Measurements from ENCODE around the gene CHAC1. TPM values are rescaled to one million over a fixed set of nuclear protein-coding genes. Genes with fewer than 3 reads are reported as not detected.

CHAC1 gene
- total RNA-seq, 1 donor from 2014 or later, result 77.6 TPM

DNA sequence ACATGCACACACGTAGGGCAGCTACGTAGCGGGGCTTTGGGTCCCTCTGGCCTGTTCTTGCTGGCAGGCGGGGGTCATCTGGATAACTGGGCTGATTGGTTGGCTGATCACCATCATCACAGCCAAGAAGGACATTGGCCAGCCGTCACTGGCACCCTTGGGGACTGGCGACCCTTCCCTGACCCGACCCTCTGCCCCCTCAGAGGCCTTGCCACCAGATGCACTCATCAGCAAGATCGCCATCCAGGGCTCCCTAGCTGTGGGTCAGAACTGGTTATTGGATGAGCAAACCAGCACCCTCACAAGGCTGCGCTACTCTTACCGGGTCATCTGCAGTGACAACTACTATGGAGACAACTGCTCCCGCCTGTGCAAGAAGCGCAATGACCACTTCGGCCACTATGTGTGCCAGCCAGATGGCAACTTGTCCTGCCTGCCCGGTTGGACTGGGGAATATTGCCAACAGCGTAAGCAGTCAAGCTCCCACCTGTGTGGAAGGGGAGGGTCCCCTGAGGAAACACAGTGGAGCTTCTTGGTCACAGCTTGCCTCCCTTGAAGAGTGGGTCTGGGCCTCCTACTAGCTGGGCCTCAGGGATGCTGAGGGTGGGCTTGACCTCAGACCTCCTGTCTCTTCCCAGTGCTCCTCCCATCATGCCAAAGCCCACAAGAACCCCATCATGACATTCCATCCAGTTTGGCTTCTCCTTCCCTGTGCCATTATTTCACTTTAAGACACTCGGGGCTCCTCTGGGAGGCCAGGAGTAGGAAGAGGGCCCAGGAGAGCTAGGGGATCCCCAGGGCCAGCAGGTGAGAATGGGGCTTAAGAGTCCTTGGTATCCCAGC, 21.8 kb upstream of the CHAC1 start:
- peak overlapping the region; percentile 75 for H3K4me3 Mint-ChIP-seq (ENCODE audit: unreplicated experiment)
- no peaks in the 10 kb centered on the region for H3K9me3 Mint-ChIP-seq (ENCODE audit: low read depth)
- no peak for DNase-seq (ENCODE audit: low spot score)
- H3K36me3 Mint-ChIP-seq (ENCODE audit: low read depth), result no peaks in the 10 kb centered on the region
- TF ChIP-seq, protein P1, sequence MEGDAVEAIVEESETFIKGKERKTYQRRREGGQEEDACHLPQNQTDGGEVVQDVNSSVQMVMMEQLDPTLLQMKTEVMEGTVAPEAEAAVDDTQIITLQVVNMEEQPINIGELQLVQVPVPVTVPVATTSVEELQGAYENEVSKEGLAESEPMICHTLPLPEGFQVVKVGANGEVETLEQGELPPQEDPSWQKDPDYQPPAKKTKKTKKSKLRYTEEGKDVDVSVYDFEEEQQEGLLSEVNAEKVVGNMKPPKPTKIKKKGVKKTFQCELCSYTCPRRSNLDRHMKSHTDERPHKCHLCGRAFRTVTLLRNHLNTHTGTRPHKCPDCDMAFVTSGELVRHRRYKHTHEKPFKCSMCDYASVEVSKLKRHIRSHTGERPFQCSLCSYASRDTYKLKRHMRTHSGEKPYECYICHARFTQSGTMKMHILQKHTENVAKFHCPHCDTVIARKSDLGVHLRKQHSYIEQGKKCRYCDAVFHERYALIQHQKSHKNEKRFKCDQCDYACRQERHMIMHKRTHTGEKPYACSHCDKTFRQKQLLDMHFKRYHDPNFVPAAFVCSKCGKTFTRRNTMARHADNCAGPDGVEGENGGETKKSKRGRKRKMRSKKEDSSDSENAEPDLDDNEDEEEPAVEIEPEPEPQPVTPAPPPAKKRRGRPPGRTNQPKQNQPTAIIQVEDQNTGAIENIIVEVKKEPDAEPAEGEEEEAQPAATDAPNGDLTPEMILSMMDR (IDR thresholded peaks at IDR 0.05), result no peak
- H3K27ac Mint-ChIP-seq (ENCODE audit: unreplicated experiment), result no peak overlapping the region
- H3K27me3 Mint-ChIP-seq (ENCODE audit: low read depth), result peaks cover 28% of the 10 kb centered on the region
- peaks cover 33% of the 10 kb centered on the region for H3K4me1 Mint-ChIP-seq (ENCODE audit: low read depth)

DNA sequence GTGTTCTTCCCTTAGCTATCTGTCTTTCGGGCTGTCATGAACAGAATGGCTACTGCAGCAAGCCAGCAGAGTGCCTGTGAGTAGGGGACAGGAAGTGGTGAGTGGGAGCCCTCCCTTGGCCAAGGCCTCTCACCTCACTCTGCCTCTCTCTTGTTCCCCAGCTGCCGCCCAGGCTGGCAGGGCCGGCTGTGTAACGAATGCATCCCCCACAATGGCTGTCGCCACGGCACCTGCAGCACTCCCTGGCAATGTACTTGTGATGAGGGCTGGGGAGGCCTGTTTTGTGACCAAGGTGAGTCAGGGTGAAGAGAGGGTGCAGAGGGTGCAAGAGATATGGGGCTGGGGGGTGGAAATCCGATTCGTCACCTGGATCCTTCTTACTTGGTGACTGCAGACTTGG, 21.1 kb upstream of the CHAC1 start:
- TF ChIP-seq, protein P1 (IDR thresholded peaks at IDR 0.05), result no peak
- Mint-ChIP-seq H3K36me3 (ENCODE audit: low read depth) (no peaks in the 10 kb centered on the region), H3K27me3 (ENCODE audit: low read depth) (peaks cover 22% of the 10 kb centered on the region)

DNA sequence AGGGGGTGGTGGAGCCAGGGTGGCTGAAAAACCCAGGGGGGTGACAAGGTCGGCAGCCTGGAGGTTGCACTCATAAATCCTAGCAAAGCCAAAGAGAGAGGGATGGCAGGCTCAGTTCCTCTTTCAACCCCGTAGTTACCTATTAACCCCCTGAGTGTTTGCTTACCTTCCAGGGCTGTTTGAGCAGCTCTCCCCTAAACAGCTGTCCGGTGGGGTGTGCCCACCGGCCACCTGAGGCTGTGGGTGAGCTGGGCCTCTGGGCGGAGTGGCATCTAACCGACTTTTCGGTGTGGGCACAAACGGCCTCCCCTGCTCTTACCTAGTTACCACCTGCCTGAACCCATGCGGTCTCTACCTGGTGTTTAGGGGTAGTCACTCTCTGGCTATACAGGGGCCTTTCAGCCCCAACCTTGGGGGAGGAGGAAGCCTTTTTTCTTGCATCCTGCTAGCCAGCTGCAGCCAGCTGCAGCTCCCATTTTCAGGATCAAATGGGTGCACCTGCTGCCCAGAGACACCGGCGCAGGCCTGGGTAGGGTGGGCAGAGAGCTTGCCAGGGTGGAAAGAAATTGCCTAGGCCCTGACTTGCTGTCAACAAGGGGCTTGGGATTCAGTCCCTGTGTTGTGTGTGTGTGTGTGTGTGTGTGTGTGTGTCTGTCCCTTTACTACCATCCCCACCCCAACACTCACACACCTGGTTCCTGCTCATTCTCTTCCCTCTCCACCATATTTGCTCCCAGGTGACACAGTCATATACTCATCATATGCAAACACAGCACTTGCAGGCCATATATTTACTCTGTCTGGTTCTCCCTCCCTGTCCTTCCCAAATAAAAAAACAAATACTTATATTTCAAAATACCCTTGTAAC, 20.4 kb upstream of the CHAC1 start:
- H3K27ac Mint-ChIP-seq (ENCODE audit: unreplicated experiment), result no peak overlapping the region
- H3K4me1 Mint-ChIP-seq (ENCODE audit: low read depth), result peaks cover 35% of the 10 kb centered on the region
- H3K9me3 Mint-ChIP-seq (ENCODE audit: low read depth), result no peaks in the 10 kb centered on the region
- no peak overlapping the region for H3K4me3 Mint-ChIP-seq (ENCODE audit: unreplicated experiment)
- TF ChIP-seq, protein P1 (IDR thresholded peaks at IDR 0.05), result no peak
- no peak for DNase-seq (ENCODE audit: low spot score)
- peaks cover 20% of the 10 kb centered on the region for H3K27me3 Mint-ChIP-seq (ENCODE audit: low read depth)
- H3K36me3 Mint-ChIP-seq (ENCODE audit: low read depth), result no peaks in the 10 kb centered on the region

More for the DNA sequence above, 21.1 kb upstream of the CHAC1 start:
- no peak overlapping the region for H3K27ac Mint-ChIP-seq (ENCODE audit: unreplicated experiment)
- H3K4me1 Mint-ChIP-seq (ENCODE audit: low read depth), result peaks cover 30% of the 10 kb centered on the region
- no peak for DNase-seq (ENCODE audit: low spot score)
- no peaks in the 10 kb centered on the region for H3K9me3 Mint-ChIP-seq (ENCODE audit: low read depth)
- H3K4me3 Mint-ChIP-seq (ENCODE audit: unreplicated experiment), result no peak overlapping the region

DNA sequence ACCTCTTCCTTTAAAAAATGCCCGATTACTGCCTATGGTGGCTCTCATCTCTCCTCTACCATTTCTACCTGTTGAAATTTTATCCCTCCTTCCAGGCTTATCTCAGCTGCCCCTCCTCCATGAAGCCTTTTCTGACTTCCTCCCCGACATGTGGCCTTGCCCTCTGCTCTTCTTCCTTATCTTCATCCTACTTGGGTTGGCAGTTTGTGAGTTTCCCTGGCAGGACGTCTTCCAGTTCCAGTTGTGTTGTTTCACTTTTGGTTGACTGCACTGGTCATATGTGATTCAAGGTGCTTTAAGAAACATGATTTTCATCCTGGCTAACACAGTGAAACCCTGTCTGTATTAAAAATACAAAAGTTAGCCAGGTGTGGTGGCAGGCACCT, 19.8 kb upstream of the CHAC1 start:
- peaks cover 20% of the 10 kb centered on the region for H3K27me3 Mint-ChIP-seq (ENCODE audit: low read depth)

DNA sequence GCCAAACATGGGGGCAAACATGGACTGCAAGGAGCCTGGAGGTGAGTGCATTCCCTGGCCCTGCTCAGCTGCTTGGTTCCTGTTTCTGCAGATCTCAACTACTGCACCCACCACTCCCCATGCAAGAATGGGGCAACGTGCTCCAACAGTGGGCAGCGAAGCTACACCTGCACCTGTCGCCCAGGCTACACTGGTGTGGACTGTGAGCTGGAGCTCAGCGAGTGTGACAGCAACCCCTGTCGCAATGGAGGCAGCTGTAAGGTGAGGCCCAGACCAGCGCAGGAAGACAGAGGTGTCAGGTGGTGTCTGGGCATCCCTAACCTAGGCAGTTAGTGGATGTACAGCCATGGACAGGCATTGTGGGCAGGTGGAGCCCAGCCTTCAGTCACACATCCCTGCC, 18.8 kb upstream of the CHAC1 start:
- Mint-ChIP-seq H3K4me1 (ENCODE audit: low read depth) (peaks cover 30% of the 10 kb centered on the region), H3K27me3 (ENCODE audit: low read depth) (peaks cover 16% of the 10 kb centered on the region), H3K9me3 (ENCODE audit: low read depth) (no peaks in the 10 kb centered on the region), H3K4me3 (ENCODE audit: unreplicated experiment) (no peak overlapping the region), H3K27ac (ENCODE audit: unreplicated experiment) (no peak overlapping the region), H3K36me3 (ENCODE audit: low read depth) (no peaks in the 10 kb centered on the region)
- TF ChIP-seq, protein P1 (IDR thresholded peaks at IDR 0.05), result no peak
- no peak for DNase-seq (ENCODE audit: low spot score)

More for the DNA sequence above, 19.8 kb upstream of the CHAC1 start:
- H3K4me1 Mint-ChIP-seq (ENCODE audit: low read depth), result peaks cover 38% of the 10 kb centered on the region
- H3K27ac Mint-ChIP-seq (ENCODE audit: unreplicated experiment), result no peak overlapping the region
- no peak for DNase-seq (ENCODE audit: low spot score)
- H3K36me3 Mint-ChIP-seq (ENCODE audit: low read depth), result no peaks in the 10 kb centered on the region
- TF ChIP-seq, protein P1 (IDR thresholded peaks at IDR 0.05), result no peak
- H3K9me3 Mint-ChIP-seq (ENCODE audit: low read depth), result no peaks in the 10 kb centered on the region
- H3K4me3 Mint-ChIP-seq (ENCODE audit: unreplicated experiment), result no peak overlapping the region
